HCT116 (cell line): ENCODE data around the gene COBL. TPM values are rescaled to one million over a fixed set of nuclear protein-coding genes. Genes with fewer than 3 reads are reported as not detected.

Experiments used
- ATAC-seq: fragments of 200-7000 bp; cut with Tn5 transposase; 2 replicates; pipeline ENCODE4 v1.9.1; 2020; ENCODE audit warnings: mild to moderate bottlenecking, moderate library complexity
- BruUV-seq: library from RNA; stranded (reverse); fragments of 400-500 nt; replicated peaks from 2 replicates; lab custom pipeline; 2021; lab: Mats Ljungman, UMichigan
- CTCF ChIA-PET: fragments of 300-600 bp; sonication (Branson Sonifier 250); formaldehyde crosslinking; loops from one replicate; lab custom pipeline; 2021; ENCODE audit warnings: antibody characterized with exemption; lab: Charles Lee
- POLR2A ChIA-PET: fragments of 300-600, 350-600 bp; sonication (Branson Sonifier 250); formaldehyde crosslinking; loops from one replicate; lab custom pipeline; 2021; ENCODE audit warnings: antibody characterized with exemption; lab: Charles Lee
- RAD21 ChIA-PET, 2 experiments: fragments of 300-600 bp; sonication (Branson Sonifier 250); formaldehyde crosslinking; loops; one replicate each; lab custom pipeline; 2023; ENCODE audit warnings: low total read pairs in 2 of 2; ENCODE audit not compliant: uncharacterized antibody in 2 of 2, unreplicated experiment in 2 of 2, low non-redundant PET in 1 of 2; lab: Charles Lee
- DNase-seq: peaks from one replicate; pipeline ENCODE4 v3.0.0-alpha.2; 2010; ENCODE audit warnings: low read depth, low spot score
- H2AFZ ChIP-seq: fragments of 200-600 bp; shearing (Covaris generic), sonication (generic); 2 replicates; pipeline ENCODE4 v1.6.1; 2017; ENCODE audit warnings: low read depth, mixed run types, mixed read lengths, antibody characterized with exemption, low read length; ENCODE audit not compliant: poor library complexity, severe bottlenecking
- H3K27ac ChIP-seq: 2 replicates; pipeline ENCODE4 v1.5.1; 2012; ENCODE audit warnings: low read depth, low read length
- H3K27me3 ChIP-seq: fragments of 200-600 bp; sonication (generic); 2 replicates; pipeline ENCODE4 v1.6.1; 2016; ENCODE audit warnings: mixed run types, low read length, mixed read lengths; ENCODE audit not compliant: insufficient read depth
- H3K36me3 ChIP-seq, 2 experiments: fragments of 200-500 bp in 1 of 2; fragments of 200-600 bp in 1 of 2; sonication (Bioruptor generic) in 1 of 2; sonication (generic) in 1 of 2; 2 replicates each; pipeline versions ENCODE4 v1.5.1 to v1.6.1; 2014 to 2016; ENCODE audit warnings: low read length in 2 of 2, inconsistent platforms in 1 of 2, mixed read lengths in 1 of 2, mixed run types in 1 of 2; ENCODE audit not compliant: insufficient read depth in 2 of 2, control insufficient read depth in 1 of 2
- H3K4me1 ChIP-seq, 2 experiments: fragments of 200-600 bp in 1 of 2; sonication (generic) in 1 of 2; 2 replicates each; pipeline versions ENCODE4 v1.5.1 to v1.6.1; 2012 to 2017; ENCODE audit warnings: low read length in 2 of 2, inconsistent platforms in 1 of 2, mild to moderate bottlenecking in 1 of 2, mixed read lengths in 1 of 2, mixed run types in 1 of 2, moderate library complexity in 1 of 2; ENCODE audit not compliant: insufficient read depth in 2 of 2, control insufficient read depth in 1 of 2
- H3K4me2 ChIP-seq: fragments of 200-600 bp; sonication (generic); 2 replicates; pipeline ENCODE4 v1.6.1; 2017; ENCODE audit warnings: mixed run types, low read length, mixed read lengths
- H3K4me3 ChIP-seq, 2 experiments: fragments of 200-600 bp in 1 of 2; sonication (generic) in 1 of 2; replicated peaks in 1 of 2; 2 replicates each; pipeline ENCODE4 v1.5.1; 2011 to 2016; ENCODE audit warnings: low read length in 2 of 2, control low read depth in 1 of 2, low read depth in 1 of 2, mild to moderate bottlenecking in 1 of 2, mixed read lengths in 1 of 2, mixed run types in 1 of 2
- H3K79me2 ChIP-seq: fragments of 200-600 bp; sonication (generic); 2 replicates; pipeline ENCODE4 v1.6.1; 2017; ENCODE audit warnings: mild to moderate bottlenecking, mixed run types, low read length, moderate library complexity, mixed read lengths; ENCODE audit not compliant: insufficient read depth
- H3K9ac ChIP-seq: fragments of 200-600 bp; sonication (generic); 2 replicates; pipeline ENCODE4 v1.6.1; 2016; ENCODE audit warnings: low read length, mixed read lengths
- H3K9me2 ChIP-seq: fragments of 200-600 bp; sonication (generic), shearing (Covaris generic); 2 replicates; pipeline ENCODE4 v1.6.1; 2017; ENCODE audit warnings: mixed run types, mild to moderate bottlenecking, moderate library complexity; ENCODE audit not compliant: insufficient read depth
- H3K9me3 ChIP-seq, 2 experiments: fragments of 200-500 bp in 1 of 2; fragments of 200-600 bp in 1 of 2; sonication (Bioruptor generic) in 1 of 2; sonication (generic) in 1 of 2; 2 replicates each; pipeline ENCODE4 v1.6.1; 2014 to 2017; ENCODE audit warnings: low read length in 2 of 2, mixed read lengths in 2 of 2, inconsistent platforms in 1 of 2, low read depth in 1 of 2, mild to moderate bottlenecking in 1 of 2, mixed run types in 1 of 2, moderate library complexity in 1 of 2; ENCODE audit not compliant: control insufficient read depth in 1 of 2, insufficient read depth in 1 of 2
- H4K20me1 ChIP-seq: fragments of 200-600 bp; sonication (generic), shearing (Covaris generic); 2 replicates; pipeline ENCODE4 v1.6.1; 2017; ENCODE audit warnings: mixed run types, mild to moderate bottlenecking, moderate library complexity; ENCODE audit not compliant: insufficient read depth
- ATF3 ChIP-seq: IDR thresholded peaks from 2 replicates; pipeline ENCODE4 v1.6.1; 2012
- CBX3 ChIP-seq: IDR thresholded peaks from 2 replicates; pipeline ENCODE4 v1.6.1; 2012; ENCODE audit warnings: low read depth
- CEBPB ChIP-seq: IDR thresholded peaks from 2 replicates; pipeline ENCODE4 v1.6.1; 2012; ENCODE audit warnings: low read depth
- EGR1 ChIP-seq: IDR thresholded peaks from 2 replicates; pipeline ENCODE4 v1.6.1; 2012; ENCODE audit warnings: low read depth
- EZH2 ChIP-seq: fragments of 200-600 bp; sonication (generic); IDR thresholded peaks from 2 replicates; pipeline ENCODE4 v1.6.1; 2017; ENCODE audit warnings: antibody characterized with exemption, mixed run types
- EZH2phosphoT487 ChIP-seq: fragments of 200-600 bp; IDR thresholded peaks from 2 replicates; pipeline ENCODE4 v1.6.1; 2018; ENCODE audit warnings: antibody characterized with exemption, borderline replicate concordance
- FOSL1 ChIP-seq: IDR thresholded peaks from 2 replicates; pipeline ENCODE4 v1.6.1; 2012; ENCODE audit warnings: low read depth
- JUND ChIP-seq: IDR thresholded peaks from 2 replicates; pipeline ENCODE4 v1.6.1; 2012
- POLR2A ChIP-seq: IDR thresholded peaks from 2 replicates; pipeline ENCODE4 v1.7.0; 2011; ENCODE audit warnings: borderline replicate concordance; ENCODE audit not compliant: insufficient read depth, insufficient read length; ENCODE audit errors: extremely low read depth
- RAD21 ChIP-seq: IDR thresholded peaks from 2 replicates; pipeline ENCODE4 v1.6.1; 2012; ENCODE audit warnings: low read depth, mild to moderate bottlenecking
- SIN3A ChIP-seq: IDR thresholded peaks from 2 replicates; pipeline ENCODE4 v1.6.1; 2012; ENCODE audit warnings: low read depth
- SP1 ChIP-seq: IDR thresholded peaks from 2 replicates; pipeline ENCODE4 v1.6.1; 2012; ENCODE audit warnings: low read depth
- TCF7L2 ChIP-seq: IDR thresholded peaks from 2 replicates; pipeline ENCODE4 v1.7.0; 2011; ENCODE audit warnings: borderline replicate concordance, inconsistent platforms; ENCODE audit not compliant: insufficient read depth, insufficient read length; ENCODE audit errors: extremely low read depth
- YY1 ChIP-seq: IDR thresholded peaks from 2 replicates; pipeline ENCODE4 v1.6.1; 2011; ENCODE audit warnings: low read length, low read depth, moderate library complexity, mild to moderate bottlenecking; ENCODE audit not compliant: insufficient replicate concordance; ENCODE audit errors: extremely low read depth
- ZBTB33 ChIP-seq: IDR thresholded peaks from 2 replicates; pipeline ENCODE4 v1.6.1; 2011; ENCODE audit warnings: mild to moderate bottlenecking, low read length, moderate library complexity; ENCODE audit not compliant: insufficient replicate concordance; ENCODE audit errors: extremely low read depth
- ZFX ChIP-seq: fragments of 450-650 bp; IDR thresholded peaks from 2 replicates; pipeline ENCODE4 v1.6.1; 2017
- intact Hi-C: fragments of 100-400 bp; cut with micrococcal nuclease; formaldehyde crosslinking; loops from 2 replicates; pipeline ENCODE4 v1.10.0; 2022
- total RNA-seq: library from RNA; stranded (reverse); gene quantifications from one replicate; pipeline ENCODE4 v1.2.1, GENCODE V29; 2021; ENCODE audit not compliant: unreplicated experiment
- TF ChIP-seq, protein P1 (sequence below): IDR thresholded peaks from 2 replicates; pipeline ENCODE4 v1.6.1; 2012
- TF ChIP-seq, protein P2 (sequence below), 3 experiments: fragments of 200-600 bp in 1 of 3; sonication (generic) in 1 of 3; IDR thresholded peaks in 2 of 3; conservative IDR thresholded peaks in 1 of 3; 2 replicates each; pipeline ENCODE4 v1.5.1; 2012 to 2017; ENCODE audit warnings: low read depth in 2 of 3, low read length in 2 of 3, antibody characterized with exemption in 1 of 3, borderline replicate concordance in 1 of 3, control low read depth in 1 of 3, mild to moderate bottlenecking in 1 of 3, mixed read lengths in 1 of 3, mixed run types in 1 of 3, moderate library complexity in 1 of 3; ENCODE audit not compliant: insufficient read depth in 1 of 3
- TF ChIP-seq, protein P3 (sequence below): IDR thresholded peaks from 2 replicates; pipeline ENCODE4 v1.6.1; 2012; ENCODE audit warnings: low read depth

Gene COBL
- total RNA-seq, 1 experiment from 2014 or later: 19.3 TPM

GRCh38 chr7:51072281-51072680, 244.3 kb downstream of the COBL start:
- Histone ChIP-seq H3K9me3 (no peaks in the 10 kb centered on the region), H3K27ac (no peak overlapping the region), H2AFZ (no peak overlapping the region), H3K9me2 (no peaks in the 10 kb centered on the region), H3K4me3 (no peak overlapping the region), H3K4me1 (peaks cover 0 to 2% of the 10 kb centered on the region in 2 experiments; a peak in 1 of 4 replicates), H3K9ac (no peak overlapping the region), H3K36me3 (no peaks in the 10 kb centered on the region), H3K27me3 (no peaks in the 10 kb centered on the region), H3K4me2 (no peak overlapping the region)
- ChIA-PET CTCF (interaction anchor here (0.9 kb wide), 1 partner anchor 978 kb away, joined by 3 read pairs; no protein-coding TSS in a partner anchor), POLR2A (no interaction called here), RAD21 (no interaction called here)
- DNase-seq: no peak
- no TSS peak for BruUV-seq
- TF ChIP-seq EZH2 (no peak), YY1 (no peak), RAD21 (no peak), SIN3A (no peak), CBX3 (no peak), SP1 (no peak), POLR2A (no peak), ZBTB33 (no peak), ZFX (no peak), CEBPB (no peak), EGR1 (no peak), ATF3 (no peak), JUND (no peak), EZH2phosphoT487 (no peak), TCF7L2 (no peak), FOSL1 (no peak)
- TF ChIP-seq, protein P1, sequence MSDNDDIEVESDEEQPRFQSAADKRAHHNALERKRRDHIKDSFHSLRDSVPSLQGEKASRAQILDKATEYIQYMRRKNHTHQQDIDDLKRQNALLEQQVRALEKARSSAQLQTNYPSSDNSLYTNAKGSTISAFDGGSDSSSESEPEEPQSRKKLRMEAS: no peak
- TF ChIP-seq, protein P2, sequence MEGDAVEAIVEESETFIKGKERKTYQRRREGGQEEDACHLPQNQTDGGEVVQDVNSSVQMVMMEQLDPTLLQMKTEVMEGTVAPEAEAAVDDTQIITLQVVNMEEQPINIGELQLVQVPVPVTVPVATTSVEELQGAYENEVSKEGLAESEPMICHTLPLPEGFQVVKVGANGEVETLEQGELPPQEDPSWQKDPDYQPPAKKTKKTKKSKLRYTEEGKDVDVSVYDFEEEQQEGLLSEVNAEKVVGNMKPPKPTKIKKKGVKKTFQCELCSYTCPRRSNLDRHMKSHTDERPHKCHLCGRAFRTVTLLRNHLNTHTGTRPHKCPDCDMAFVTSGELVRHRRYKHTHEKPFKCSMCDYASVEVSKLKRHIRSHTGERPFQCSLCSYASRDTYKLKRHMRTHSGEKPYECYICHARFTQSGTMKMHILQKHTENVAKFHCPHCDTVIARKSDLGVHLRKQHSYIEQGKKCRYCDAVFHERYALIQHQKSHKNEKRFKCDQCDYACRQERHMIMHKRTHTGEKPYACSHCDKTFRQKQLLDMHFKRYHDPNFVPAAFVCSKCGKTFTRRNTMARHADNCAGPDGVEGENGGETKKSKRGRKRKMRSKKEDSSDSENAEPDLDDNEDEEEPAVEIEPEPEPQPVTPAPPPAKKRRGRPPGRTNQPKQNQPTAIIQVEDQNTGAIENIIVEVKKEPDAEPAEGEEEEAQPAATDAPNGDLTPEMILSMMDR (IDR thresholded peaks at IDR 0.05 in 2 of 3, conservative IDR thresholded peaks at IDR 0.05 in 1 of 3; ENCODE audit: borderline replicate concordance in 1 of 3, insufficient read depth in 1 of 3, low read depth in 2 of 3, low read length in 2 of 3): no peak
- TF ChIP-seq, protein P3, sequence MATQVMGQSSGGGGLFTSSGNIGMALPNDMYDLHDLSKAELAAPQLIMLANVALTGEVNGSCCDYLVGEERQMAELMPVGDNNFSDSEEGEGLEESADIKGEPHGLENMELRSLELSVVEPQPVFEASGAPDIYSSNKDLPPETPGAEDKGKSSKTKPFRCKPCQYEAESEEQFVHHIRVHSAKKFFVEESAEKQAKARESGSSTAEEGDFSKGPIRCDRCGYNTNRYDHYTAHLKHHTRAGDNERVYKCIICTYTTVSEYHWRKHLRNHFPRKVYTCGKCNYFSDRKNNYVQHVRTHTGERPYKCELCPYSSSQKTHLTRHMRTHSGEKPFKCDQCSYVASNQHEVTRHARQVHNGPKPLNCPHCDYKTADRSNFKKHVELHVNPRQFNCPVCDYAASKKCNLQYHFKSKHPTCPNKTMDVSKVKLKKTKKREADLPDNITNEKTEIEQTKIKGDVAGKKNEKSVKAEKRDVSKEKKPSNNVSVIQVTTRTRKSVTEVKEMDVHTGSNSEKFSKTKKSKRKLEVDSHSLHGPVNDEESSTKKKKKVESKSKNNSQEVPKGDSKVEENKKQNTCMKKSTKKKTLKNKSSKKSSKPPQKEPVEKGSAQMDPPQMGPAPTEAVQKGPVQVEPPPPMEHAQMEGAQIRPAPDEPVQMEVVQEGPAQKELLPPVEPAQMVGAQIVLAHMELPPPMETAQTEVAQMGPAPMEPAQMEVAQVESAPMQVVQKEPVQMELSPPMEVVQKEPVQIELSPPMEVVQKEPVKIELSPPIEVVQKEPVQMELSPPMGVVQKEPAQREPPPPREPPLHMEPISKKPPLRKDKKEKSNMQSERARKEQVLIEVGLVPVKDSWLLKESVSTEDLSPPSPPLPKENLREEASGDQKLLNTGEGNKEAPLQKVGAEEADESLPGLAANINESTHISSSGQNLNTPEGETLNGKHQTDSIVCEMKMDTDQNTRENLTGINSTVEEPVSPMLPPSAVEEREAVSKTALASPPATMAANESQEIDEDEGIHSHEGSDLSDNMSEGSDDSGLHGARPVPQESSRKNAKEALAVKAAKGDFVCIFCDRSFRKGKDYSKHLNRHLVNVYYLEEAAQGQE: no peak
- TF ChIP-seq, all 23 proteins: peak for 0
- intact Hi-C loops: no loop called here
- Histone ChIP-seq H4K20me1 (no peaks in the 10 kb centered on the region), H3K79me2 (no peaks in the 10 kb centered on the region)
- no peak for ATAC-seq
